Right atrium auricular region (tissue), 2 donors: ENCODE results near the gene SLC2A8. TPM values are rescaled to one million over a fixed set of nuclear protein-coding genes. Genes with fewer than 3 reads are reported as not detected.

Experiments
- DNase-seq: peaks from one replicate; pipeline ENCODE4 v3.0.0-alpha.2; 2019; ENCODE audit warnings: low spot score
- H3K27ac ChIP-seq, 2 donors: fragments of 200-600 bp; sonication (generic); 1 replicate in 1 of 2; 2 replicates in 1 of 2; pipeline ENCODE4 v1.5.1; 2016 to 2019
- H3K27me3 ChIP-seq, 2 donors: fragments of 200-600 bp; sonication (generic); one replicate each; pipeline versions ENCODE4 v1.5.1 to v1.6.0; 2017 to 2019
- H3K36me3 ChIP-seq: fragments of 200-600 bp; sonication (generic); one replicate; pipeline ENCODE4 v1.5.1; 2016
- H3K4me1 ChIP-seq, 2 donors: fragments of 200-600 bp; sonication (generic); one replicate each; pipeline versions ENCODE4 v1.5.1 to v1.6.0; 2017 to 2019
- H3K4me3 ChIP-seq, 2 donors: fragments of 200-600 bp; sonication (generic); 1 replicate in 1 of 2; 2 replicates in 1 of 2; pipeline ENCODE4 v1.5.1; 2017 to 2019; ENCODE audit warnings: mild to moderate bottlenecking in 1 of 2, moderate library complexity in 1 of 2
- H3K9me3 ChIP-seq, 2 donors: fragments of 200-600 bp; sonication (generic); one replicate each; pipeline ENCODE4 v1.5.1; 2019
- CTCF ChIP-seq, 2 donors: fragments of 200-600 bp; sonication (generic); IDR thresholded peaks; one replicate each; pipeline ENCODE4 v1.5.1; 2019; ENCODE audit warnings: antibody characterized with exemption in 2 of 2
- total RNA-seq, 2 donors: library from RNA; depleted of rRNA; stranded (reverse); fragments of >200 nt; gene quantifications; one replicate each; pipeline ENCODE4 v1.1.0, GENCODE V29; 2016

Gene SLC2A8
- total RNA-seq, 2 donors from 2014 or later: 19.2 to 19.8 TPM

GRCh38 chr9:127422787-127423186, 25.8 kb downstream of the SLC2A8 start:
- Histone ChIP-seq H3K27me3 (no peaks in the 10 kb centered on the region), H3K36me3 (no peaks in the 10 kb centered on the region), H3K27ac (no peak overlapping the region), H3K4me1 (peaks cover 0 to 32% of the 10 kb centered on the region in 2 donors), H3K4me3 (peak overlapping the region; percentile 73 to 89), H3K9me3 (no peaks in the 10 kb centered on the region)
- DNase-seq: no peak
- no peak for TF ChIP-seq CTCF (IDR thresholded peaks at IDR 0.05)

GRCh38 chr9:127423476-127423933, 26.5 kb downstream of the SLC2A8 start:
- DNase-seq: no peak
- Histone ChIP-seq H3K27ac (peak overlapping the region; percentile 86 to 88), H3K27me3 (no peaks in the 10 kb centered on the region), H3K36me3 (peaks cover under 1% of the 10 kb centered on the region), H3K9me3 (no peaks in the 10 kb centered on the region), H3K4me3 (peak overlapping the region; percentile 73 to 89), H3K4me1 (peaks cover 0 to 32% of the 10 kb centered on the region in 2 donors)
- no peak for TF ChIP-seq CTCF (IDR thresholded peaks at IDR 0.05)

- no peaks in the 10 kb centered on the region for H3K9me3 ChIP-seq
- DNase-seq: peak; percentile 95
- no peaks in the 10 kb centered on the region for H3K27me3 ChIP-seq
- H3K4me1 ChIP-seq: peaks cover 0 to 32% of the 10 kb centered on the region in 2 donors
- H3K4me3 ChIP-seq: peak within 1 kb of the TSS; percentile 73 to 89
- H3K27ac ChIP-seq: peak within 1 kb of the TSS; percentile 86 to 88
- H3K36me3 ChIP-seq: peaks cover 7% of the 10 kb centered on the region
- peak in 1 of 2 donors; percentile 17 for TF ChIP-seq CTCF (IDR thresholded peaks at IDR 0.05)
Measured at GRCh38 chr9:127423934-127424675, 27.1 kb downstream of the SLC2A8 start, which contains the start of gene ZNF79. TSS of gene ZNF79 (plus strand) at chr9:127424382. CDS start at chr9:127424788, 406 bp downstream.

- Histone ChIP-seq H3K4me3 (peak overlapping the region; percentile 73 to 89), H3K27ac (peak overlapping the region; percentile 86 to 88), H3K36me3 (peaks cover 11% of the 10 kb centered on the region), H3K27me3 (no peaks in the 10 kb centered on the region), H3K9me3 (no peaks in the 10 kb centered on the region), H3K4me1 (peaks cover 0 to 32% of the 10 kb centered on the region in 2 donors)
- TF ChIP-seq CTCF (IDR thresholded peaks at IDR 0.05): no peak
- no peak for DNase-seq
Measured at GRCh38 chr9:127424676-127424999, 27.7 kb downstream of the SLC2A8 start.

GRCh38 chr9:127426756-127427155, 29.8 kb downstream of the SLC2A8 start:
- H3K4me1 ChIP-seq: peaks cover 0 to 32% of the 10 kb centered on the region in 2 donors
- H3K27me3 ChIP-seq: no peaks in the 10 kb centered on the region
- DNase-seq: no peak
- no peak overlapping the region for H3K27ac ChIP-seq
- H3K9me3 ChIP-seq: no peaks in the 10 kb centered on the region
- H3K4me3 ChIP-seq: no peak overlapping the region
- H3K36me3 ChIP-seq: peaks cover 24% of the 10 kb centered on the region
- TF ChIP-seq CTCF (IDR thresholded peaks at IDR 0.05): no peak
